NK-92 treated with Interleukin-12 subunit alpha and Interleukin-12 subunit beta, amount 100 ng/mL, for 24 hours (cell line): Measurements from ENCODE around the gene GALNT16.

Experiments
- DNase-seq: peaks from one replicate; lab custom pipeline; 2025; lab: John Stamatoyannopoulos, UW

Gene GALNT16

DNA sequence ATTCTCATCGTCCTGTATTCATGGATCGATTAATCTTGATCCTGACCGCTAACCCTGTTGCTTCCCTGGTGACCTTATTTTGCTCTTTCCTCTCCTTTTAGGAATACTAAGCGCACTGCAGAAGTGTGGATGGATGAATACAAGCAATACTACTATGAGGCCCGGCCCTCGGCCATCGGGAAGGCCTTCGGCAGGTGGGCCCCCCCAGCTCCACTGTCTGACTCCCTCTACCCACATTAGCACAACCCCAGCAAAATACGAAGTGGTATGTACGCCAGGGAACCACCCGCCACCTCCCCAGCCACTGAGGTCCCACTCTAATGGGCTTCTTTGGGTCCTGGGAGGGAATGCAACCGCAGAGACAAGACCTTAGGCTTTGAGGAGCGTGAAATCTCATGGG, 79.5 kb downstream of the GALNT16 start:
- no peak for DNase-seq

GRCh38 chr14:69342928-69343525, 83.1 kb downstream of the GALNT16 start:
- DNase-seq = no peak

- DNase-seq = no peak
These were observed 84.2 kb downstream of the GALNT16 start for GRCh38 chr14:69344171-69344570.

DNA sequence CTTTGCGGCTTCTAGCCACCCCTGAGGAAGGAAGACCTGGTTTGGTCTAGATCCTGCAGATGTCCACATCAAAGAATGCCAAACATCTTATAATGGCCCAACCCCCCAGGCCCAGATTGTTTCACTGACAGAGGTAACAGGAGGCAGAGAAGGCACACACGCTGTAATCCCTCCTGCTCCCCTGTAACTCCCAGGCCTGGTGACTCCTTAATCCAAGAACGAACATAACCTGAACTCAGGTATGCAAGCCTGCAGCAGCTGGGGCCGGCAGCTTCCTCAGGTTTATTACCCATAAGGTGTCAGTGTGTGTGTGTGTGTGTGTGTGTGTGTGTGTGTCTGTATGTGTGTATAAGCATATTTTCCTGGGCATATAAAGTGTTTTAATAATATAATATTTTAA, 85.4 kb downstream of the GALNT16 start:
- no peak for DNase-seq

DNA sequence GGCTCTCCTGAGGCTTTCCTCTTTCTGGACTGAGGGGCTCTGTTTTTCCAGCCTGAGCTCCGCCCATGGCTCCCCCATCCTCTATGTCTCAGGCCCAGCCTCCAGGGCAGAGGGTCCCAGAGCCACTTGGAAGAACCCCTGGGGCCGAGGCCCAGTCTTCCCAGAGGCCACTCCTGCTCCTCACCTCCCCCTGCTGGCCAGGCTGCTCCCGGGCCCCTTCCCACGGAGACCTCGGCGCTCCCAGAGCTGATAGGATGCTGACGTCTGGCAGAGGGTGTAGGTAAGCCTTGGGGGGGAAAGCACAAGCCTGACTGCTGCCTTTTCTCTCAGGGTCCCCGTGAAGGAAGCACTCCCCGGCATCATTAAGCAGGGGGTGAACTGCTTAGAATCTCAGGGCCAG, 86.8 kb downstream of the GALNT16 start:
- DNase-seq = no peak

DNA sequence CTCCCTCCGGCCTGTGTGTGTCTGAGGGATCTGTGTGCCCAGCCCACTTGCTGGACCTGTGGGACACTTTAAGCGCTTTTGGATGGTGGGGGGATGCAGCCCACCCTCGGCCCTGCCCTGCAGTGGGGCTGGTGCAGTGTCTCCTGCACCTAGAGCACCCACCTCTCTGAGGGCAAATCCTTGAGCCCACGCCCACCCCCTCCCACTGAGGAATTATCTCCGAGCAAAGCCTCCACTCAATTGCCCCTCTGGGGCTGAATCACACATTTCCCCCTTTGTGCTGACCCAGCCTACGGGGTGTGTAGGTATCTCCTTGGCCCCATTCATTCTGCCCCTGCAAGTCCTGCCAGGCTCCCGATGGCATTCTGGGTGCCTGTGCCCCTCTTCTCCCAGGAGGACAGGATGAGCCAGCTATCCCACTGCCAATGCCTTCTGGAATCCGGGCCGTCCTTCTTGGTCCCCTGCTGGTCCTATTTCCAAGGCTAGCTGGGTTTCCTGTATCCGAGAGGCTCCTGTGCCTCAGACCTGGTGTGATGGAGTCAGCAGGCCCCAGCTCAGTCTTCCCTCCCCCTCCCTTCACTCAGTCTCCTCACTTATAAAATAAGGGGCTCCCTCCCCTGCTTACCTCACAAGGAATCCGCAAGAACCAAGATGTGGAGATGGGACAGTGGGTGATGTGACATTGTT, 89.3 kb downstream of the GALNT16 start:
- no peak for DNase-seq

DNA sequence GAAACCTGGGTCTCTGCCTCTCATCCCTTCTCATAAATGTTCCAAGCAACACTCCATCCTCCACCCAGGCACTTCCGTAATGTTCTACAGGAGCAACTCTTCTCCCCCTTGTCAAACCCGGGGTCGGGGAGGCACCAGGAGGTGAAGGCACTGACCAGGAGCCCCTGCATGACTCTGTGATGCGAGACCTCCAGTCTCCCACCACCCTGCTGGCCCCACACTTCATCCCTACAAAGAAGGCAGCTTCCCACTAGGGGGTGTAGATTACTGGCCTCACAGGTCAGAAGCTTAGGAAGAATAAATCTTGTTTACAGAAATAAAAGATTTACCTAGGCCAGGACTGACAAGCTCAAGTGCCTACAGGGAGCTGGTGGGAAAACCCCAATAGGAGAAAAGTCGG, 90.9 kb downstream of the GALNT16 start:
- DNase-seq = no peak

- DNase-seq = no peak
These were observed 91.4 kb downstream of the GALNT16 start for GRCh38 chr14:69351385-69351784.

- DNase-seq = no peak
These were observed 92.0 kb downstream of the GALNT16 start for GRCh38 chr14:69351911-69352310.

GRCh38 chr14:69353168-69353567, 93.2 kb downstream of the GALNT16 start:
- DNase-seq = no peak

DNA sequence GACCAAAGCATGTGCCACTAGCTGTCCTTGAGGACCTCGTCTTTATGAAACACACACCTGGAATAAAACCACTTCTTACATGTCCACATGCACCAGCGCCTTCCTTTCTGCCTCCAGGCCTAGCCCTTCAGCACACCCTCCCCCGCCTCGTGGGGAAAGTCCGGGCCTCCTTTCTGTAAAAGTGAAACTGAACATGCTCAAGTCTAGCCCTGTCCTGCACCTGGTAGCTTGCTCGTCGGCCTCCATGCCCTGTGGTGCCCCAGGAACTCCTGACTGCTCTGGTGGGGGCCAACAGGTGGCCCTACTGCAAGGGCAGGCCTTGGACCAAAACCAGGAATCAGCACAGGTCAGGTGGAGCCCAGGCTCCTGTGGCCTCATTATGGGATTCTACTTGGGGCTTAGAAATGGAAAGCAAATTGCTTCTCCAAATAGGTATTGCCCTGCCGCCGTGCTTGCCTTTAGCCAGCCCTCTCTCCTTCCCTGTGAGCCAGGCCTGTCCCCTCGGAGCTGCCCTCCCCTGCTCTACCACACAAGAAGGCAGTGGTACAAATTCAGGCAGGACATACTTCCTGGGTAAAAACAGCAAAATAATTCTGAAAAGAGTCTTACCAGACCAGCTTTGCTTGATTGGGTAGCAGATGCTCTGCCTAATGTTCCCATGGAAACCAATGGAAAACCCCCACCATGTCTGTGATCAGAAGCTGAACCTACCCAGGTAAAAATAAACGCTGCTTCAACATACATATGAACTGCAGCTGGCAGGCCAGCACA, 94.6 kb downstream of the GALNT16 start:
- peak; percentile 10 for DNase-seq

GRCh38 chr14:69355154-69355597, 95.2 kb downstream of the GALNT16 start:
- DNase-seq = no peak

GRCh38 chr14:69355607-69356281, 95.8 kb downstream of the GALNT16 start:
- DNase-seq = no peak

DNA sequence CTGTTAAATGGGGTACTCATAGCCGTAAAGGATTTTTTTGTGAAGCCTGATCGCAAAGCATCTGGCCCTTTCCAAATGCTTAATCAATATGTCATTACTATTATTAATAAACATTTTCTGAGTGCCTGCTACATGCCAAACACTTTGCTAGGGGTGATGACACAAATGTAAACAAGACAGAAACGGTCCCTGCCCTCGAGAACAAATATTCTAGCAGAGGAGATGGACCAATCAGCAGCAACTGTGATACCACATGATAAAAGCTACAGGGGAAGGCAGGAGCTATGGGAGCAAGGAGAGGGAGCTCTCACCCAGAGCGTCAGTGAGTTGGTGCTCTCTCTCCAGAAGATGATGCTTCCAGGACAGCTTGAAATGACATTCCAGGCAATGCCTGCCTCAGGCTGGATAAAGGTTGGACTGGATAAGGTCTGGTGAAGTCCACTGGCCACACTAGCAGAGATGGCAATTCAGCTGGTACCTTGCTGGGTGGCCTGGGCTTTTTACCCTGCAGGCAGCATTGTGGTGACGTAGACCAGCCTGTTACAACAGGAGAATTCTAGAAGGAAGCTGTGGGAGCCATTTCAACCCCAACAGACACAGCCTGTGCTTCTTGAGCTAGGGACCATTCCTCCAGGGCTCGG, 97.1 kb downstream of the GALNT16 start:
- DNase-seq = no peak

DNA sequence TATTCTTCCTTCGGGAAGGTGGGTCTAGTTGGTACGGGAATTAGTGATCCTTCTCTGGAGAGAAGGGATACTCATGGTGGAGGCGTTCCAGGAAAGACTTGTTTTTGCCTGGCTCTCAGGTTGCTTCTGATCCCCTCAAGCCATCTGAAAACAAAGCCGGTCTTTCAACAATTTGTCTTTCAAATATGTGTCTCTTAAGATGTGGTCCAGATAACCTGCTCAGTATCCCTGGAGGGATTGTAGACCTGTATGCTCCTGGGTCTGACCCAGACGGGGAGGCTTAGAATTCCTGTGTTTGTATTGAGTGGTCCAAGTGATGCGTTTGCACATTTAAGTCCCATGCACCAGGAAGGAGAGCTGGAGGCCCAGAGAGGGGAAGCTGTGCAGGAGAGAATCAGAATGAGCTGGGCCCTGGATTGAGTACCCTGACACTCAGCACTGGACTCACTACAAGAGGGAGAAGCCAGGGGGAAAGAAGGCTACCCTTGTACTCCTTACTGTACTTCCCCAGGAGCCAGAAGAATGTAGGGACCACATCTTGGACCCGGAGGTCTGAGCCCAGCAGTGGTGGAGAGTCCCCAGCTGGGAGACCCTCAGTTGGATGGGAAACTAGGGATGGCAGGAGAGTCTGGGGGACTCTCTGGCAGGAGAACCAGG, 97.7 kb downstream of the GALNT16 start:
- no peak for DNase-seq

GRCh38 chr14:69358233-69358963, 98.4 kb downstream of the GALNT16 start:
- DNase-seq = no peak

- no peak for DNase-seq
These were observed 99.0 kb downstream of the GALNT16 start for GRCh38 chr14:69358966-69359365.

DNA sequence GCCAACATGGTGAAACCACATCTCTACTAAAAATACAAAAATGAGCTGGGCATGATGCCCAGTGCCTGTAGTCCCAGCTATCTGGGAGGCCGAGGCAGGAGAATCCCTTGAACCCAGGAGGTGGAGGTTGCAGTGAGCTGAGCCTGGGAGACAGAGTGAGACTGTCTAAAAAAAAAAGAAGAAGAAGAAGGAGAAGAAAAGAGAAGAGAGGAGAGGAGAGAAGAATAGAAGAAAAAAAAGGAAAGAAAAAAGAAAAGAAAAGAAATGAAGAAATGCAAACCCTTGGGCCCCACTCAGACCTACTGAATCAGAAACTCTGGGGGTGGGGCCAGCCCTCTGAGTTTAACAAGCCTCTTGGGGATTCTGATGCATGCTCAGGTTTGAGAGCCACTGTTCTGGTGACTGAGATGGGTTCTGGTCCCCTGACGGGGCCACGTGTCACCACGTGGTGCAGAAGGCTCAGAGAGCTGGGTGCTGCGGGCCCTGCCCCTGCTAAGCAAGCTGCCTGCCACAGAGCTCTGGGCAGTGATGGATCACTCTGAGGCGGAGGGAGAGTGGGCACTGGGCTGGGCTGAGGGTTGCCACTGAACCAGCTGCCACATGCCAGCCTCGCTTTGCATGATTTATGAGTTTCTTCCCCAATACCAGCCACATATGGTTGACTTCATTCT, 100.6 kb downstream of the GALNT16 start:
- no peak for DNase-seq

DNA sequence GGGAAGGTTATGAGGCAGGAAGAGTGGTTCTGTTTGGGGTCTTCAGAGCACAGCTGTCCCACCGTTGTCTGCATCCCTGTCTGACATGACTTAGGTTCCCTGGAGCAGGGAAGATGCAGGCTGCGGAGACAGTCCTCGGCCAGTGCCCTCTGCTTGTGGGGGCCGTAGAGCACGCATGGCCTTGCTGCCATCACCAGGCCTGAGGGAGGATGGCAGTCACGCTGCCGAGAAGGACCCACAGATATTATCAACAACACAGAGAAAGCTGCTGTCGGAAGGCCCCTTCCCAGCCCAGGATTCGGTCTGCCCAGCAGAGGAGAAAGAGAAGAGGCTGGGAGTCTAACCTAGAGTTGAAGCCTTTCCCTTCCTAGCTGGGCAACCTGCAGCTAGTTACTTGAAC, 103.1 kb downstream of the GALNT16 start:
- DNase-seq = no peak

- no peak for DNase-seq
These were observed 104.0 kb downstream of the GALNT16 start for GRCh38 chr14:69363964-69364363.
